Mesenchymal stem cell (in vitro differentiated cells and primary cell): Measurements from ENCODE around the gene ZFP91.

ENCODE experiments used
- DNase-seq: peaks from one replicate; pipeline ENCODE4 v3.0.0-alpha.2; 2013
- H2AFZ ChIP-seq: one replicate; pipeline ENCODE4 v1.6.1; 2013; ENCODE audit warnings: low read depth, mild to moderate bottlenecking, control low read depth, inconsistent platforms, low read length, moderate library complexity
- H2AK5ac ChIP-seq: 2 replicates; pipeline ENCODE4 v1.6.1; 2013; ENCODE audit warnings: low read length, moderate library complexity, mild to moderate bottlenecking, inconsistent platforms; ENCODE audit not compliant: severe bottlenecking
- H2BK120ac ChIP-seq: one replicate; pipeline ENCODE4 v1.6.1; 2013; ENCODE audit warnings: low read depth, mild to moderate bottlenecking, inconsistent platforms, low read length, moderate library complexity
- H2BK12ac ChIP-seq, 2 experiments: one replicate each; pipeline ENCODE4 v1.6.1; 2013; ENCODE audit warnings: inconsistent platforms in 2 of 2, low read length in 2 of 2, mild to moderate bottlenecking in 2 of 2, moderate library complexity in 2 of 2, control low read depth in 1 of 2
- H2BK15ac ChIP-seq: one replicate; pipeline ENCODE4 v1.6.1; 2013; ENCODE audit warnings: mild to moderate bottlenecking, low read depth, inconsistent platforms; ENCODE audit not compliant: poor library complexity, severe bottlenecking
- H2BK5ac ChIP-seq: 2 replicates; pipeline ENCODE4 v1.6.1; 2013; ENCODE audit warnings: low read depth, mild to moderate bottlenecking, low read length, control low read depth, inconsistent platforms; ENCODE audit not compliant: poor library complexity, severe bottlenecking
- H3K14ac ChIP-seq, 2 experiments: one replicate each; pipeline ENCODE4 v1.6.1; 2013; ENCODE audit warnings: inconsistent platforms in 2 of 2, low read length in 2 of 2, control low read depth in 1 of 2, mild to moderate bottlenecking in 1 of 2, moderate library complexity in 1 of 2
- H3K18ac ChIP-seq, 2 experiments: one replicate each; pipeline ENCODE4 v1.6.1; 2013; ENCODE audit warnings: inconsistent platforms in 2 of 2, low read length in 2 of 2, control low read depth in 1 of 2, low read depth in 1 of 2, mild to moderate bottlenecking in 1 of 2
- H3K23ac ChIP-seq, 2 experiments: one replicate each; pipeline ENCODE4 v1.6.1; 2013; ENCODE audit warnings: inconsistent platforms in 2 of 2, low read length in 2 of 2, mild to moderate bottlenecking in 2 of 2, moderate library complexity in 2 of 2, control low read depth in 1 of 2
- H3K27ac ChIP-seq: 2 replicates; pipeline ENCODE4 v1.5.1; 2013; ENCODE audit warnings: mild to moderate bottlenecking, moderate library complexity, low read length, control low read depth, inconsistent platforms; ENCODE audit not compliant: poor library complexity, severe bottlenecking
- H3K27me3 ChIP-seq, 2 experiments: 2 replicates each; pipeline versions ENCODE4 v1.6.1 to v1.7.0; 2013; ENCODE audit warnings: low read length in 2 of 2, mild to moderate bottlenecking in 2 of 2, moderate library complexity in 2 of 2, control low read depth in 1 of 2, inconsistent platforms in 1 of 2; ENCODE audit not compliant: control insufficient read depth in 1 of 2, insufficient read depth in 1 of 2
- H3K36me3 ChIP-seq, 2 experiments: 2 replicates each; pipeline versions ENCODE4 v1.6.1 to v1.7.0; 2013; ENCODE audit warnings: low read length in 2 of 2, control low read depth in 1 of 2, inconsistent platforms in 1 of 2, low read depth in 1 of 2, mild to moderate bottlenecking in 1 of 2; ENCODE audit not compliant: insufficient read depth in 2 of 2, control insufficient read depth in 1 of 2
- H3K4ac ChIP-seq, 2 experiments: one replicate each; pipeline ENCODE4 v1.6.1; 2013; ENCODE audit warnings: inconsistent platforms in 2 of 2, low read length in 2 of 2, mild to moderate bottlenecking in 2 of 2, moderate library complexity in 2 of 2, control low read depth in 1 of 2, low read depth in 1 of 2
- H3K4me1 ChIP-seq: 2 replicates; pipeline ENCODE4 v1.6.1; 2013; ENCODE audit warnings: low read depth, low read length, control low read depth; ENCODE audit not compliant: control insufficient read depth, insufficient read depth
- H3K4me2 ChIP-seq: 2 replicates; pipeline ENCODE4 v1.6.1; 2013; ENCODE audit warnings: low read length, mild to moderate bottlenecking, inconsistent platforms; ENCODE audit not compliant: poor library complexity, severe bottlenecking
- H3K4me3 ChIP-seq, 2 experiments: 2 replicates each; pipeline versions ENCODE4 v1.5.1 to v1.7.0; 2013; ENCODE audit warnings: low read length in 2 of 2, mild to moderate bottlenecking in 2 of 2, control low read depth in 1 of 2, low read depth in 1 of 2; ENCODE audit not compliant: insufficient read depth in 1 of 2
- H3K79me1 ChIP-seq: replicated peaks from 2 replicates; pipeline ENCODE4 v1.6.1; 2013; ENCODE audit warnings: mild to moderate bottlenecking, control low read depth, low read length, inconsistent platforms; ENCODE audit not compliant: poor library complexity, severe bottlenecking
- H3K9ac ChIP-seq: 2 replicates; pipeline ENCODE4 v1.7.0; 2013; ENCODE audit warnings: mild to moderate bottlenecking, low read length, moderate library complexity
- H3K9me3 ChIP-seq: 2 replicates; pipeline ENCODE4 v1.7.0; 2013; ENCODE audit warnings: mild to moderate bottlenecking, low read length; ENCODE audit not compliant: control insufficient read depth
- H4K8ac ChIP-seq: one replicate; pipeline ENCODE4 v1.6.1; 2013; ENCODE audit warnings: inconsistent platforms, mild to moderate bottlenecking, low read length, moderate library complexity
- H4K91ac ChIP-seq: one replicate; pipeline ENCODE4 v1.6.1; 2013; ENCODE audit warnings: mild to moderate bottlenecking, low read length, inconsistent platforms
- WGBS: methylation state at CpG from one replicate; pipeline ENCODE4 v1.1.7; 2013; ENCODE audit warnings: mixed read lengths; 5-methylcytosine and 5-hydroxymethylcytosine counted together

Gene ZFP91

DNA sequence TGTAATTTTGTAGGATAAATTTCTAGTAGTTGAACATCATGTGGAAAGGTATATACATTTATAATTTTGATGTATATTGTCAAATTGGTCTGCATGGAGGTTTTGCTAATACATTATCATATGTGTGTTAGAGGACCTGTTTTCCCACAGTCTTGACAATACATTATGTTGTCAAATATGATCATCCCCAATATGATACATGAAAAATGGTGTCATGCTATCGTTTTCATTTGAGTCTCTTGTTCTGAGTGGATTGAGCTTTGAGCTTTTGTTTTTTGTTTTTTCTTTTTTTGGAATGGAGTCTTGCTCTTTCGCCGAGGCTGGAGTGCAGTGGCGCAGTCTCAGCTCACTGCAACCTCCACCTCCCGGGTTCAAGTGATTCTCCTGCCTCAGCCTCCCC, 29.5 kb downstream of the ZFP91 start:
- Histone ChIP-seq H2AK5ac (no peak overlapping the region), H3K4me3 (no peak overlapping the region), H4K8ac (no peak overlapping the region), H3K9me3 (no peaks in the 10 kb centered on the region), H3K27ac (no peak overlapping the region), H3K79me1 (peaks cover 9% of the 10 kb centered on the region), H3K4me2 (no peak overlapping the region), H2BK120ac (no peak overlapping the region), H3K4ac (no peak overlapping the region), H2BK15ac (no peak overlapping the region), H2AFZ (no peak overlapping the region), H3K4me1 (no peaks in the 10 kb centered on the region), H4K91ac (no peak overlapping the region), H3K14ac (no peak overlapping the region), H3K27me3 (no peaks in the 10 kb centered on the region), H3K36me3 (peaks cover 3 to 38% of the 10 kb centered on the region in 2 experiments), H2BK12ac (no peak overlapping the region), H2BK5ac (no peak overlapping the region), H3K18ac (no peak overlapping the region), H3K9ac (no peak overlapping the region), H3K23ac (no peak overlapping the region)
- DNase-seq, result no peak
- 94% methylated on average over 5 of the region's 5 CpGs for WGBS

DNA sequence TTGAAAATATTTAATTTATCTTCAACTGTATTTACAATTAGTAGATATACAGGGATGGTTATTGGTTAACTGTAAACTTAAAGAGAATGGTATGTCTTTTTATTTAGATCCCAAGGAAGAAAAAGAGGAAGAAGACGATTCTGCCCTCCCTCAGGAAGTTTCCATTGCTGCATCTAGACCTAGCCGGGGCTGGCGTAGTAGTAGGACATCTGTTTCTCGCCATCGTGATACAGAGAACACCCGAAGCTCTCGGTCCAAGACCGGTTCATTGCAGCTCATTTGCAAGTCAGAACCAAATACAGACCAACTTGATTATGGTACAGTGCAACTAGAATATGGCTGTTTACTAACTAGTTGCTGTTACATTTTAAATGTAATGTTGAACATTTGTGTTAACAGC, 30.9 kb downstream of the ZFP91 start:
- Histone ChIP-seq H4K8ac (no peak overlapping the region), H3K4me3 (no peak overlapping the region), H3K4ac (no peak overlapping the region), H3K27me3 (no peaks in the 10 kb centered on the region), H4K91ac (no peak overlapping the region), H2BK120ac (no peak overlapping the region), H3K27ac (no peak overlapping the region), H3K9ac (no peak overlapping the region), H3K18ac (no peak overlapping the region), H2AK5ac (no peak overlapping the region), H3K23ac (no peak overlapping the region), H3K79me1 (peaks cover 12% of the 10 kb centered on the region), H2BK15ac (no peak overlapping the region), H3K4me2 (no peak overlapping the region), H2BK5ac (no peak overlapping the region), H3K9me3 (no peaks in the 10 kb centered on the region), H3K14ac (no peak overlapping the region), H3K36me3 (peaks cover 3 to 52% of the 10 kb centered on the region in 2 experiments), H3K4me1 (no peaks in the 10 kb centered on the region), H2BK12ac (no peak overlapping the region), H2AFZ (no peak overlapping the region)
- DNase-seq, result no peak
- WGBS, result 98% methylated on average over 8 of the region's 8 CpGs

DNA sequence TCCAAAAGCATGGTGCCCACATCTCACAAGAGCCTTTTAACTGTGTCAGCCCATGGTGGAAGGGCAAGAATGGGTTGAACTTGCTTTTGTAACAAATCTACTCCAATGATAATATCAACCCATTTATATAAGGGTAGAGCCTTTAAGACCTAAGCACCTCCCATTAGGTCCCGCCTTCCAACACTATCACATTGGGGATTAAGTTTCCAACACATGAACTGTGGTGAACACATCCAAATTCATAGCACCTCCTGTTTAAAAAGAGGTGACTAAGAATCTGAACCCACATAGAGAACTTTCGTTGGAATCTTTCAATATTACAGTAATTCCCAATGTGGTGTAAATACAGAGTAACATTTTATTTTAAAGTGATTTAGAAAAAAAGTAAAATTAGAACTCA, 34.4 kb downstream of the ZFP91 start:
- no peak overlapping the region for H3K4me2 ChIP-seq
- DNase-seq, result no peak
- H2AK5ac ChIP-seq, result no peak overlapping the region
- no peak overlapping the region for H3K4ac ChIP-seq
- H2BK5ac ChIP-seq, result no peak overlapping the region
- no peaks in the 10 kb centered on the region for H3K27me3 ChIP-seq
- H3K36me3 ChIP-seq, result peaks cover 14 to 82% of the 10 kb centered on the region in 2 experiments
- 100% methylated on average over 1 of the region's 2 CpGs for WGBS
- H3K18ac ChIP-seq, result no peak overlapping the region
- no peak overlapping the region for H3K9ac ChIP-seq
- no peak overlapping the region for H3K23ac ChIP-seq
- H3K9me3 ChIP-seq, result no peaks in the 10 kb centered on the region
- H4K91ac ChIP-seq, result no peak overlapping the region
- H3K79me1 ChIP-seq, result peaks cover 24% of the 10 kb centered on the region
- H3K4me1 ChIP-seq, result no peaks in the 10 kb centered on the region
- no peak overlapping the region for H2BK12ac ChIP-seq
- H3K14ac ChIP-seq, result no peak overlapping the region
- H3K4me3 ChIP-seq, result no peak overlapping the region
- H2BK120ac ChIP-seq, result no peak overlapping the region
- H4K8ac ChIP-seq, result no peak overlapping the region
- H2BK15ac ChIP-seq, result no peak overlapping the region
- no peak overlapping the region for H3K27ac ChIP-seq
- H2AFZ ChIP-seq, result no peak overlapping the region

DNA sequence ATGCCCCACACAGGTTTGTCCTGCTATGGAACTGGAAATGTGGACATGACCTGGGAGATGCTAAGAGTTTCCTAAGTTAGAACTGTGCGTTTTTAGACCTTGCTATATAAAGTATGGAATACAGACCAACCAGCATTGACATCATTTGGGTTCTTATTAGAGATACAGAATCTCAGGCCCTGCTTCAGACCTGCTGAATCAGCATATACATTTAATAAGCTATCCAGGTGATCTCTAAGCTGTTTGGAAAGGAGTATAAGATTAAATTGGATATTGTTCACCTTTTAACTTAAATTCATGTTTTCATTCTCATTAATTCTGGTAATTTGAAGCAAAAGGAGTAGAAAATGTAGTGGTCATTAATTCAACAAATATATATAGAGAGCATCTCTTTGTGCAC, 36.7 kb downstream of the ZFP91 start:
- H3K36me3 ChIP-seq, result peaks cover 13 to 95% of the 10 kb centered on the region in 2 experiments
- no peak overlapping the region for H2BK5ac ChIP-seq
- no peaks in the 10 kb centered on the region for H3K27me3 ChIP-seq
- H4K91ac ChIP-seq, result no peak overlapping the region
- no peak overlapping the region for H3K23ac ChIP-seq
- H2BK12ac ChIP-seq, result no peak overlapping the region
- no peak overlapping the region for H3K18ac ChIP-seq
- H3K14ac ChIP-seq, result no peak overlapping the region
- H3K79me1 ChIP-seq, result peaks cover 21% of the 10 kb centered on the region
- H3K9me3 ChIP-seq, result no peaks in the 10 kb centered on the region
- WGBS, result no CpG with 5 or more reads among the region's 1 CpG
- H3K4me3 ChIP-seq, result no peak overlapping the region
- no peak for DNase-seq
- no peaks in the 10 kb centered on the region for H3K4me1 ChIP-seq
- no peak overlapping the region for H3K4me2 ChIP-seq
- H3K27ac ChIP-seq, result no peak overlapping the region
- no peak overlapping the region for H3K9ac ChIP-seq
- H3K4ac ChIP-seq, result no peak overlapping the region
- H2AFZ ChIP-seq, result no peak overlapping the region
- no peak overlapping the region for H2AK5ac ChIP-seq
- no peak overlapping the region for H2BK120ac ChIP-seq
- H2BK15ac ChIP-seq, result no peak overlapping the region
- H4K8ac ChIP-seq, result no peak overlapping the region
